Measurements from ENCODE around the gene WDR91. TPM values are rescaled to one million over a fixed set of nuclear protein-coding genes. Genes with fewer than 3 reads are reported as not detected.

WDR91 gene
- total RNA-seq, 4 donors from 2014 or later: 18.7 to 37.1 (median 30.0) TPM

DNA sequence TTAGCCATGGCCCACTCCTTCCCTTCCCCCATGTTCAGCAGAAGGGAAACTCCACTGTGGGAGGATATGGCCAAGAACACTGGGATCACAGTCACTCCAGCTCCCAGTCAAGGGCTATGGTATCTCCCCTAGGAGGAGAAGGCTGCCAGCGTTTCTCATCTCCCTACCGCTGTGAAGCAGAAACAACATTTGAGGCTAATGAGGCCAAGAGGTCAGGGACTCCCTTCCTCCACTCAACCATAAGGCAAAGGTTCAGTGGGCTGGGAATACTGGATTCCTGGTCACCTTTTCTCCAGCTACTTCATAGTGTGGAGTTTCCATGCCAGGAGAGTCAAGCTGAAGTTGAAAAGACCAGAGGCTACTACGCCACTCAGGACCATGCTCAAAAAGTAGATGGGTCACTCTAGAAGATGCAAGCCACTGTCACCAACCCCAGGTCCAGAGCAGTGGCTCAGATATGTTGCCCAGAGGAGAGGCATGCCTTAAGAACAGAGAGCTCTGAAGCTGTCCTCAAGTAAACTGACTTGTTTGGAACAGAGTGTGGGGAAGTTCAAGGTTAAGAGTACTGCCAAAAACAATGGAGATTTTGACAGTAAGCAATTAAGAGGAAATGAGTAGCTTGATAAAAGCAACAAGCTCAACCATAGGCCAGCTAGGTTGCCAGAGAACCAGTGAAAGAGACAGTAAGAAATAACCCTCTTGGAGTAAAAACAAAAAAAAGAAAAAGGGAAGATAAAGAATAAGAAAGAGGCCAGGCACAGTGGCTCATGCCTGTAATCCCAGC, 67.2 kb downstream of the WDR91 start:
- Histone ChIP-seq H3K4me3 (no peak overlapping the region), H3K27me3 (no peaks in the 10 kb centered on the region), H3K9me3 (no peaks in the 10 kb centered on the region), H3K4me1 (peaks cover 0 to 43% (median 5%) of the 10 kb centered on the region in 3 donors), H3K27ac (peak overlapping the region in 2 of 4 donors; percentile 15 to 20), H3K36me3 (no peaks in the 10 kb centered on the region)
- no peak for ATAC-seq
- TF ChIP-seq POLR2A (IDR thresholded peaks at IDR 0.05): no peak
- TF ChIP-seq POLR2AphosphoS5 (IDR thresholded peaks at IDR 0.05): no peak
- TF ChIP-seq, protein P1, sequence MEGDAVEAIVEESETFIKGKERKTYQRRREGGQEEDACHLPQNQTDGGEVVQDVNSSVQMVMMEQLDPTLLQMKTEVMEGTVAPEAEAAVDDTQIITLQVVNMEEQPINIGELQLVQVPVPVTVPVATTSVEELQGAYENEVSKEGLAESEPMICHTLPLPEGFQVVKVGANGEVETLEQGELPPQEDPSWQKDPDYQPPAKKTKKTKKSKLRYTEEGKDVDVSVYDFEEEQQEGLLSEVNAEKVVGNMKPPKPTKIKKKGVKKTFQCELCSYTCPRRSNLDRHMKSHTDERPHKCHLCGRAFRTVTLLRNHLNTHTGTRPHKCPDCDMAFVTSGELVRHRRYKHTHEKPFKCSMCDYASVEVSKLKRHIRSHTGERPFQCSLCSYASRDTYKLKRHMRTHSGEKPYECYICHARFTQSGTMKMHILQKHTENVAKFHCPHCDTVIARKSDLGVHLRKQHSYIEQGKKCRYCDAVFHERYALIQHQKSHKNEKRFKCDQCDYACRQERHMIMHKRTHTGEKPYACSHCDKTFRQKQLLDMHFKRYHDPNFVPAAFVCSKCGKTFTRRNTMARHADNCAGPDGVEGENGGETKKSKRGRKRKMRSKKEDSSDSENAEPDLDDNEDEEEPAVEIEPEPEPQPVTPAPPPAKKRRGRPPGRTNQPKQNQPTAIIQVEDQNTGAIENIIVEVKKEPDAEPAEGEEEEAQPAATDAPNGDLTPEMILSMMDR (IDR thresholded peaks at IDR 0.05): no peak
- no peak for TF ChIP-seq EP300 (IDR thresholded peaks at IDR 0.05)
- no CpG with 5 or more reads among the region's 3 CpGs for WGBS, 2 donors (ENCODE audit: low coverage in 1 of 2)

Small RNA genes lying within 50 kb of the gene (small RNA-seq; reads per million reads assigned to genes)
- gene MIR6509: 0 to 1.6 (median 0) reads per million in 4 donors

Other genes with a start within 250 kb of the WDR91 start
- 1 to 10 TPM in 3 of 4 donors, under 1 TPM in 1; 0.30 to 5.6 (median 3.1) TPM for gene AGBL3, start 225.0 kb downstream of the WDR91 start, total RNA-seq
- 10 to 100 TPM in 3 of 4 donors, 1 to 10 TPM in 1; 9.3 to 21.8 (median 16.0) TPM for gene TMEM140, start 63.5 kb downstream of the WDR91 start, total RNA-seq
- 10 to 100 TPM; 37.0 to 60.3 (median 49.7) TPM for gene CYREN, start 40.8 kb downstream of the WDR91 start, total RNA-seq
- not detected for gene STRA8, start 22.3 kb upstream of the WDR91 start, total RNA-seq

Data from gastroesophageal sphincter (tissue), 4 donors.